Measurements from ENCODE around the gene SUN1.

DNA sequence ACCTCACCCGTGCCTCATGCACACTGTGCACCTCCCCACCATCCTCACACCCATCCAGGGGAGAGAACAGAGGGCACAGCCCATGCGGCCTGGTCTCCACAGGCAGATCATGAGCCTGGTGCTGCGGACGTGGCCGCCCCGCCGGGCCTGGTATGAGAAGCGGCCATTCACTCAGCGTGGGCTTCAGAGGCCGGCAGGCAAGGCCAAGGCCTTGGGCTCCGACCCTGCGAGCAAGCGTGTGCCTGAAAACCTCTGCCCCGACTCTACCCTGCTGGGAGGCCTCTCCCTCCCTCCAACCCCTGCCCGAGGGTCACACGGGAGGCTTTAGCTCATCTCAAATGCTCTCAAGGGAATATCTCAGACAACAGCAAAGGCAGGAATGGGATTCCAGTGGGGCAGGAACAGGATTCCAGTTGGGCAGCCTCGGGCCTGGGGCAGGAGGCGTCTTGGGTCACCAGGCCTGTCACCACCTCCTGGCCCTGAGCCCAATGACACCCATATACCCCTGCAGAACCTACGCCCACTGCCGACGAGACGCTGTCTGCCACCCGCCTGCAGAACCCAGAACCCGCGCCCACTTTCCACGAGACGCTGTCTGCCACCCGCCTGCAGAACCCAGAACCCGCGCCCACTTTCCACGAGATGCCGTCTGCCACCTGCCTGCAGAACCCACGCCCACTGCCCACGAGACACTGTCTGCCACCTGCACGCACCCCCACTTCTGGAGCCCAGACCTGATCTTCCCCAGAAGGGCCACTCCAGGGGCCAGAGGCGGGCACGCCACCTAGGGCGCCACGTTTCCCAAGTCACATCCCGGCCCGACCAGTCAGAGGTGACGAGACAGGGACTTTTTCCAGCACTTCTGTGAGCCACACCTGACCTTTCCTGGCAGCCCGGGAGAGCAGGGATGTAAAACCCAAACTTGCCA lies 83.3 kb downstream of the SUN1 start:
- TF ChIP-seq, protein P1, sequence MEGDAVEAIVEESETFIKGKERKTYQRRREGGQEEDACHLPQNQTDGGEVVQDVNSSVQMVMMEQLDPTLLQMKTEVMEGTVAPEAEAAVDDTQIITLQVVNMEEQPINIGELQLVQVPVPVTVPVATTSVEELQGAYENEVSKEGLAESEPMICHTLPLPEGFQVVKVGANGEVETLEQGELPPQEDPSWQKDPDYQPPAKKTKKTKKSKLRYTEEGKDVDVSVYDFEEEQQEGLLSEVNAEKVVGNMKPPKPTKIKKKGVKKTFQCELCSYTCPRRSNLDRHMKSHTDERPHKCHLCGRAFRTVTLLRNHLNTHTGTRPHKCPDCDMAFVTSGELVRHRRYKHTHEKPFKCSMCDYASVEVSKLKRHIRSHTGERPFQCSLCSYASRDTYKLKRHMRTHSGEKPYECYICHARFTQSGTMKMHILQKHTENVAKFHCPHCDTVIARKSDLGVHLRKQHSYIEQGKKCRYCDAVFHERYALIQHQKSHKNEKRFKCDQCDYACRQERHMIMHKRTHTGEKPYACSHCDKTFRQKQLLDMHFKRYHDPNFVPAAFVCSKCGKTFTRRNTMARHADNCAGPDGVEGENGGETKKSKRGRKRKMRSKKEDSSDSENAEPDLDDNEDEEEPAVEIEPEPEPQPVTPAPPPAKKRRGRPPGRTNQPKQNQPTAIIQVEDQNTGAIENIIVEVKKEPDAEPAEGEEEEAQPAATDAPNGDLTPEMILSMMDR (conservative IDR thresholded peaks at IDR 0.05; ENCODE audit: low read length), result no peak
- no peak for TF ChIP-seq EZH2phosphoT487 (IDR thresholded peaks at IDR 0.05; ENCODE audit: borderline replicate concordance, low read depth, low read length)
